ENCODE results near the gene SLC5A10.
"Not testable (repeated sequence)": the region's sequence is repeated elsewhere in the genome, so short reads cannot be mapped to it uniquely, and the experiment has no call there.

SLC5A10 gene

DNA sequence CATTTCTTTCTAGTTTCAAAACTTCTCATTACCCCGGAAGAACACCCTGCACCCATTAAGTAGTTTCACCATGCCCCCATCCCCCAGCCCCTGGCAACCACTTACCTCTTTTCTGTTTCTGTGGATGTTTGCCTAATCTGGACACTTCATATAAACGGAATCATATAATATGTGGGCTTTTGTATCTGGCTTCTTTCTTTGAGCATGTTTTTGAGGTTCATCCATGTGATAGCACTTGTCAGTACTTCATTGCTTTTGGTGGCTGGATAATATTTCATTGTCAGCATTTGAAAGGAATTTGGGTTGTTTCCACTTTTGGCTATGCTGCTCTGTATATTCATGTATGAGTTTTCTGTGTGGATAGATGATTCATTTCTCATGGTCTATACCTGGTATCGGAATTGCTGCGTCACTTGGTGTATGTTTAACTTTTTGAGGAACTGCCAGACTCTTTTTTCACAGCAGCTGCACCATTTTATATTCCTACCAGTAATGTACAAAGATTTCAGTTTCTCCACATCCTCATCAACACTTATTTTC is 30.0 kb upstream of the SLC5A10 start:
- H3K27me3 Mint-ChIP-seq (ENCODE audit: low read depth) = no peaks in the 10 kb centered on the region
- H3K27ac Mint-ChIP-seq = peak overlapping the region in 1 of 3 experiments; percentile 20

DNA sequence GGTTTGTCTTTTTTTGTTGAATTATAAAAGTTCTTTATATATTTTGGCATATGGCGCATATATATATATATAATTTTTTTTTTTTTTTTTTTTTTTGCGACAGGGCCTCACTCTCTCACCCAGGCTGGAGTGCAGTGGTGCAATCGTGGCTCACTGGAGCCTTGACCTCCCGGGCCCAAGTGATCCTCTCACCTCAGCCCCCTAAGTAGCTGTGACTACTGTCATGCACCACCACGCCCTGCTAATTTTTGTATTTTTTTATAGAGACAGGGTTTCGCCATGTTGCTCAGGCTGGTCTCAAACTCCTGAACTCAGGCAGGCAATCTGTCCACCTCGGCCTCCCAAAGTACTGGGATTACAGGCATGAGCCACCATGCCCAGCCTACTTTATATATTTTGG is 29.4 kb upstream of the SLC5A10 start:
- H3K4me1 Mint-ChIP-seq; H3K4me3 Mint-ChIP-seq; H3K27me3 Mint-ChIP-seq (ENCODE audit: low read depth); H3K27ac Mint-ChIP-seq; H3K9me3 Mint-ChIP-seq: not testable (repeated sequence)
- peaks cover 31% of the 10 kb centered on the region for H3K36me3 Mint-ChIP-seq (ENCODE audit: low read depth)

More for the DNA sequence above, 30.0 kb upstream of the SLC5A10 start:
- TF ChIP-seq, protein P1, sequence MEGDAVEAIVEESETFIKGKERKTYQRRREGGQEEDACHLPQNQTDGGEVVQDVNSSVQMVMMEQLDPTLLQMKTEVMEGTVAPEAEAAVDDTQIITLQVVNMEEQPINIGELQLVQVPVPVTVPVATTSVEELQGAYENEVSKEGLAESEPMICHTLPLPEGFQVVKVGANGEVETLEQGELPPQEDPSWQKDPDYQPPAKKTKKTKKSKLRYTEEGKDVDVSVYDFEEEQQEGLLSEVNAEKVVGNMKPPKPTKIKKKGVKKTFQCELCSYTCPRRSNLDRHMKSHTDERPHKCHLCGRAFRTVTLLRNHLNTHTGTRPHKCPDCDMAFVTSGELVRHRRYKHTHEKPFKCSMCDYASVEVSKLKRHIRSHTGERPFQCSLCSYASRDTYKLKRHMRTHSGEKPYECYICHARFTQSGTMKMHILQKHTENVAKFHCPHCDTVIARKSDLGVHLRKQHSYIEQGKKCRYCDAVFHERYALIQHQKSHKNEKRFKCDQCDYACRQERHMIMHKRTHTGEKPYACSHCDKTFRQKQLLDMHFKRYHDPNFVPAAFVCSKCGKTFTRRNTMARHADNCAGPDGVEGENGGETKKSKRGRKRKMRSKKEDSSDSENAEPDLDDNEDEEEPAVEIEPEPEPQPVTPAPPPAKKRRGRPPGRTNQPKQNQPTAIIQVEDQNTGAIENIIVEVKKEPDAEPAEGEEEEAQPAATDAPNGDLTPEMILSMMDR (IDR thresholded peaks at IDR 0.05; ENCODE audit: unreplicated experiment in 3 of 3) = no peak
- no peak overlapping the region for H3K4me3 Mint-ChIP-seq
- H3K36me3 Mint-ChIP-seq (ENCODE audit: low read depth) = peaks cover 33% of the 10 kb centered on the region
- no peaks in the 10 kb centered on the region for H3K4me1 Mint-ChIP-seq
- no peaks in the 10 kb centered on the region for H3K9me3 Mint-ChIP-seq

DNA sequence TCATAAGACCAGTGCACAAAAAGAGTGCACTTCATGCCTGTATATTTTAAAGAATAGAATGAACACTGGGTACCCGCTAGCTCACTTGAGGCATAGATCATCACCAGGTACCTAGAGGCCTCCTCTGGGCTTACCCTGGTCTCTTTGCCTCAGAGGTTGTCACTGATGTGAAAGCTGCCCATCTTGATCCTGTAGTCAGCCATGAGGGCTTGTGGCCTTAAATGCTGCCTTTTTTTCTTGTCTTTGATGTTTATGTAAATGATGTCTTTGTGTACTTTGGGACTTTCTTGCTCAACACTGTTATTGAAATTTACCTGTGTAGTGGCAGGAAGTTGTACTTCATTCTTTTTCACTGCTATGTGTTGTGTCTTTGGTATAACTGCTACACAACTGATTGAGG is 26.8 kb upstream of the SLC5A10 start:
- Mint-ChIP-seq H3K4me1 (no peaks in the 10 kb centered on the region), H3K27ac (no peak overlapping the region), H3K9me3 (no peaks in the 10 kb centered on the region), H3K27me3 (ENCODE audit: low read depth) (no peaks in the 10 kb centered on the region), H3K36me3 (ENCODE audit: low read depth) (peaks cover 31% of the 10 kb centered on the region), H3K4me3 (no peak overlapping the region)
- TF ChIP-seq, protein P1 (IDR thresholded peaks at IDR 0.05; ENCODE audit: unreplicated experiment in 3 of 3) = no peak

DNA sequence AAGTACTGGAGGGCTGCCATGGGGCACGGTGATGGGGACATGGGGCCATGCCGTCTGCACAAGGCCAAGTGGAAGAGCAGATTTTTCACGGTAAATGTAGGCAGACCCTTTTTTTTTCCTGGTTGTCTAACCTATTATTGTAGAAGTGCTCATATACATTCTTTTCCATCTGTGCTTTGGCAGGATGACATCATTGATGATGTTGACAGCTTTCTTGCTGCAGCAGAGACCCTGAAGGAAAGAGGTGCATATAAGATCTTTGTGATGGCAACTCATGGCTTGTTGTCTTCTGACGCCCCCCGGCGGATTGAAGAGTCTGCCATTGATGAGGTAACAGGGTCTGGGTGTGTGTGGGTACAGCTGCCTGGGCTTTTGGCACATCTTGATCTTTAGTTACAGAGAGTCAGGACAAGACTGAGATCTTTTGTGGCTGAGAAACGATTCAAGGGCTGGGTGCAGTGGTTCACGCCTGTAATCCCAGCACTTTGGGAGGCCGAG is 23.3 kb upstream of the SLC5A10 start:
- no peaks in the 10 kb centered on the region for H3K9me3 Mint-ChIP-seq
- no peak overlapping the region for H3K4me3 Mint-ChIP-seq
- H3K27ac Mint-ChIP-seq = no peak overlapping the region
- H3K4me1 Mint-ChIP-seq = no peaks in the 10 kb centered on the region
- no peaks in the 10 kb centered on the region for H3K27me3 Mint-ChIP-seq (ENCODE audit: low read depth)
- TF ChIP-seq, protein P1 (IDR thresholded peaks at IDR 0.05; ENCODE audit: unreplicated experiment in 3 of 3) = no peak
- peaks cover 53% of the 10 kb centered on the region for H3K36me3 Mint-ChIP-seq (ENCODE audit: low read depth)

DNA sequence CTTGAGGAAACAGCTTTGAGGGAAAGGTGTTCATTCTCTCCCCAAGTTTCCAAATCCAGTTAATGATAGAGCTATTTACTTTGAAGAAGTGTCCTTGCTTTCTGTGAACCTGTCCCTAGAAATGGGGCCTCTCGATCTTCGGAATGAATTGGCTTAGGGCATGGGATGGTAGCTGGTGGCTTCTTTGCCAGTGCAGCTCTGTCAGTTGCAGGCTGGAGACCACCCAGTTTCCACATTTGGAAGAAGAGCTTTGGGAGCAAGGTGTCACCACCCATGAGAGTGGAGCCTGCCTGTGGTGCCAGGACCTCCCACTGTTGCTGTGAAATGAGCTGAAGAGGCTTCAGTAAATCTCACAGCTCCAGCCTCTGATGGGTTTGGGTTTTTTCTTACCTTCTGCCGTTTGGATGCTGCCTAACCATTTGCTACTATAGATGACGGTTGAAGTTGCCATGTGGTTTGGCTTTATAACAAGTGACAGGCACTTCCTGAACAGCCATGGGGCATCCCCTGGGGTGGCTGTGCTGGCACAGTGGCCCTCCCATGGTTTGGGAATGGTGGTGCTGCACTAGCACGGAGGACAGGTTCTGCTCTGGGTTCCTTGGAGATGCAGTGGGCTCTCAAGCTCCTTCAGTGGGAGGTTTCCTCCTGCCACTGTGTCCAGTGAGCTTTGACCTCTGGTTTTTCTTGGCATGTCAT is 19.5 kb upstream of the SLC5A10 start:
- H3K27ac Mint-ChIP-seq = no peak overlapping the region
- peaks cover 45% of the 10 kb centered on the region for H3K36me3 Mint-ChIP-seq (ENCODE audit: low read depth)

More for the DNA sequence above, 19.5 kb upstream of the SLC5A10 start:
- no peaks in the 10 kb centered on the region for H3K4me1 Mint-ChIP-seq
- no peak overlapping the region for H3K4me3 Mint-ChIP-seq
- H3K9me3 Mint-ChIP-seq = no peaks in the 10 kb centered on the region
- TF ChIP-seq, protein P1 (IDR thresholded peaks at IDR 0.05; ENCODE audit: unreplicated experiment in 3 of 3) = no peak
- H3K27me3 Mint-ChIP-seq (ENCODE audit: low read depth) = no peaks in the 10 kb centered on the region

Measured in nephron (organoid).